Heart left ventricle (tissue), 16 donors: ENCODE results near the gene PPP1R9A. TPM values are rescaled to one million over a fixed set of nuclear protein-coding genes. Genes with fewer than 3 reads are reported as not detected.
A peak's percentile ranks its signal among the peaks of the same experiment; 100 is the strongest.

Experiments used
- ATAC-seq, 4 donors: fragments of 200-7000 bp; cut with Tn5 transposase; one replicate each; pipeline ENCODE4 v1.9.1; 2020 to 2022; ENCODE audit warnings: moderate library complexity in 4 of 4, mild to moderate bottlenecking in 3 of 4, moderate number of reproducible peaks in 1 of 4
- DNase-seq, 5 donors: peaks; one replicate each; pipeline ENCODE4 v3.0.0-alpha.2; 2020
- H3K27ac ChIP-seq, 12 donors: fragments of 200-600 bp; sonication (generic) in 4 of 12; one replicate each; pipeline versions ENCODE4 v1.5.0 to v1.8.0; 2016 to 2022; ENCODE audit warnings: mild to moderate bottlenecking in 2 of 12
- H3K27me3 ChIP-seq, 9 donors: fragments of 200-600 bp; sonication (generic) in 2 of 9; one replicate each; pipeline versions ENCODE4 v1.5.1 to v1.8.0; 2016 to 2022; ENCODE audit warnings: mild to moderate bottlenecking in 3 of 9
- H3K36me3 ChIP-seq, 9 donors: fragments of 200-600 bp; sonication (generic) in 2 of 9; one replicate each; pipeline versions ENCODE4 v1.5.0 to v1.8.0; 2018 to 2022; ENCODE audit warnings: mild to moderate bottlenecking in 2 of 9
- H3K4me1 ChIP-seq, 12 donors: fragments of 200-600 bp; sonication (generic) in 4 of 12; one replicate each; pipeline versions ENCODE4 v1.5.0 to v1.8.0; 2016 to 2022; ENCODE audit warnings: mild to moderate bottlenecking in 3 of 12
- H3K4me3 ChIP-seq, 12 donors: fragments of 200-600 bp; sonication (generic) in 4 of 12; one replicate each; pipeline versions ENCODE4 v1.5.0 to v1.8.0; 2017 to 2022; ENCODE audit warnings: mild to moderate bottlenecking in 9 of 12, moderate library complexity in 4 of 12
- H3K9me3 ChIP-seq, 12 donors: fragments of 200-600 bp; sonication (generic) in 4 of 12; one replicate each; pipeline versions ENCODE4 v1.5.0 to v1.8.0; 2016 to 2022; ENCODE audit warnings: mild to moderate bottlenecking in 1 of 12
- CTCF ChIP-seq, 12 donors: fragments of 200-600 bp; sonication (generic) in 4 of 12; IDR thresholded peaks; one replicate each; pipeline versions ENCODE4 v1.5.0 to v1.8.0; 2018 to 2022; ENCODE audit warnings: antibody characterized with exemption in 12 of 12, mild to moderate bottlenecking in 5 of 12
- POLR2A ChIP-seq, 2 donors: fragments of 450-650 bp; IDR thresholded peaks; one replicate each; pipeline ENCODE4 v1.6.1; 2017; ENCODE audit warnings: antibody characterized with exemption in 2 of 2, mild to moderate bottlenecking in 2 of 2, moderate library complexity in 2 of 2
- WGBS, 4 donors: extraction: QIAGEN DNeasy Blood & Tissue Kit in 2 of 4; methylation state at CpG; one replicate each; pipeline versions ENCODE4 v1.1.5 to v1.1.7; 2013 to 2018; 5-methylcytosine and 5-hydroxymethylcytosine counted together
- intact Hi-C, 10 donors: fragments of 100-400 bp; cut with DNase I; formaldehyde crosslinking; loops; one replicate each; pipeline versions ENCODE4 v1.11.1 to v1.14.2; 2022
- polyA plus RNA-seq, 2 donors: library from polyadenylated mRNA; stranded (reverse); fragments of 200-250 nt; gene quantifications; one replicate each; pipeline ENCODE4 v1.2.3, GENCODE V29; 2013
- total RNA-seq, 9 donors: library from RNA; depleted of rRNA in 2 of 9; stranded (reverse); fragments of >200 nt in 2 of 9; fragmentation: NEBNext Ultra II Directional in 3 of 9; extraction: Animal tissue kit (Norgen Biotek cat#: 25700) in 3 of 9; gene quantifications; one replicate each; pipeline versions ENCODE4 v1.1.0 to v1.2.4, GENCODE V29; 2016 to 2023
- donor health status: ischemic (EF 13 %, LVEDD 7.1; RV severe dilation, severe dysfunction).
- donor health status: healthy with polysubstance abuse.
- donor health status: DM: no; HTN: yes; CAD: no.
- donor health status: DM: no; HTN: no; CAD: no.
- donor health status: ischemic (EF 25% LVEDD 6.9; RV normal size, moderate dysfunction).
- donor health status: ischemic (EF 25% LVEDD 5.7; RV mildly dilated, moderate dysfunction).
- donor health status: healthy.
- donor health status: DM: yes; HTN: yes; CAD: no.
- donor health status: ischemic (EF 35%, LVEDD 5.7; RV mildly dilated, moderate dysfunction).
- donor health status: nonischemic (EF 11% LVEDD 7.7; RV severe dilation, severe dysfunction).
- donor health status: DM: yes; HTN: yes; CAD: no.
- donor health status: PGD.
- donor health status: ischemic (EF 29% LVEDD 5.4; RV normal size, mild dysfunction).
- donor health status: nonischemic (EF 23%, LVEDD 6.1; RV moderate dilation, normal function).

PPP1R9A gene
- total and polyA plus RNA-seq, 11 donors = 3.6 to 42.8 (median 30.0) TPM

- no peak for DNase-seq
- no peak for ATAC-seq
- intact Hi-C loops = loop anchor here in 1 of 10 donors (10.0 kb wide), 1 partner anchor 213 kb away; no protein-coding TSS in a partner anchor
- H3K4me1 ChIP-seq = no peaks in the 10 kb centered on the region
- no peak for TF ChIP-seq CTCF (IDR thresholded peaks at IDR 0.05)
- TF ChIP-seq POLR2A (IDR thresholded peaks at IDR 0.05) = no peak
- H3K27ac ChIP-seq = no peak overlapping the region
- H3K27me3 ChIP-seq = no peaks in the 10 kb centered on the region
- H3K9me3 ChIP-seq = no peaks in the 10 kb centered on the region
- no peaks in the 10 kb centered on the region for H3K36me3 ChIP-seq
- H3K4me3 ChIP-seq = no peak overlapping the region
Measured at GRCh38 chr7:95261895-95262415, 354.6 kb downstream of the PPP1R9A start.

DNA sequence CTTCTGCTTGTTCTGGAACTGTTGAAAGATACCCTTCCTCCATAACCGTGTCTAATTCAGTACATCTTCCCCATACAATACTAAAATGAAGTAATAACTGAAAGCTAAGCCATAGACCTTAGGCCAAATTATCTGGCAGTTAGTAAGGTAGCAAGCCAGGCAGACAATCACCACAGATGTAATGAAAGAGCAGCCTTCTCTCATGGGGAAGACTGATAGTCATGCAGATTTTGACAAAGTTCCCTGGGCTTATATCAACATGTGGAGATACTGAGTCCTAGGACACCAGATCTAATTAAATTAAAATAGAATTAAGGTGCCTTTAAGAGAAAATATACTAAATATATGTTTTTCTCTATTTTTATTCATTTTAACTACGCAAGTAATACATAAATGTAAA is 355.5 kb downstream of the PPP1R9A start:
- ATAC-seq = no peak
- Histone ChIP-seq H3K27me3 (no peaks in the 10 kb centered on the region), H3K4me1 (no peaks in the 10 kb centered on the region), H3K9me3 (no peaks in the 10 kb centered on the region), H3K27ac (no peak overlapping the region), H3K4me3 (no peak overlapping the region), H3K36me3 (no peaks in the 10 kb centered on the region)
- WGBS, 4 donors = 86 to 96% (median 93%) methylated on average over 2 of the region's 2 CpGs
- intact Hi-C loops = loop anchor here in 1 of 10 donors (10.0 kb wide), 1 partner anchor 212 kb away; no protein-coding TSS in a partner anchor
- DNase-seq = no peak
- TF ChIP-seq CTCF (IDR thresholded peaks at IDR 0.05) = no peak
- TF ChIP-seq POLR2A (IDR thresholded peaks at IDR 0.05) = no peak

DNA sequence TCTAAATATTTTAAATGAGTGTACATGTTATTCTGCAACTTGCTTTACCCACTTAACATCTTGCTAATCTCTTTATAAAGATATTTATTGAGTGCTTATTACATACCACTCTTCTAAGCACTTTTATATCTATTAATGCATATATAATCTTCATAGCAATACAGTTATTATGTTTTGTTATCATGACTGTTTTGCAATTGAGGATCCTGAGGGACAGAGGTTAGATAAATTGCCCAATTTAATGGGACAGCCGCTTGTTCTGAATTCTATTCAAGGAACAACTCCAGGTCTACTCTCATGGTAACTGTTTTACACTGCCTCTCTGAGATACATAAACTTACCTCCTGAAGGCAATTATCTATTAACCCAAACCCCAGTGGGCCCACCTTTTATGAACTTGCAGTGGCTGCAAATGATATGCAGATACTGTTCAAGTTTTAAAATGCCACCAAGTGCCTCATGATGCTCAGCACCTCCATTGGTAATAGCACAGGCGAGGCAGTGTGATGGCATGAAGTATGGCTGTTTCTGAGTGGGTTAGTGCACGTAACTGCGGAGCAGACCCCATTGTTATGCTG is 356.5 kb downstream of the PPP1R9A start:
- 61 to 86% (median 72%) methylated on average over 4 of the region's 4 CpGs for WGBS, 4 donors
- H3K27ac ChIP-seq = no peak overlapping the region
- H3K9me3 ChIP-seq = no peaks in the 10 kb centered on the region
- no peak for ATAC-seq
- TF ChIP-seq CTCF (IDR thresholded peaks at IDR 0.05) = no peak
- TF ChIP-seq POLR2A (IDR thresholded peaks at IDR 0.05) = no peak
- DNase-seq = no peak
- H3K36me3 ChIP-seq = peaks cover 0 to 5% (median 0%) of the 10 kb centered on the region in 9 donors
- intact Hi-C loops = loop anchor here in 1 of 10 donors (10.0 kb wide), 1 partner anchor 211 kb away; no protein-coding TSS in a partner anchor
- H3K27me3 ChIP-seq = no peaks in the 10 kb centered on the region
- no peaks in the 10 kb centered on the region for H3K4me1 ChIP-seq
- H3K4me3 ChIP-seq = no peak overlapping the region

DNA sequence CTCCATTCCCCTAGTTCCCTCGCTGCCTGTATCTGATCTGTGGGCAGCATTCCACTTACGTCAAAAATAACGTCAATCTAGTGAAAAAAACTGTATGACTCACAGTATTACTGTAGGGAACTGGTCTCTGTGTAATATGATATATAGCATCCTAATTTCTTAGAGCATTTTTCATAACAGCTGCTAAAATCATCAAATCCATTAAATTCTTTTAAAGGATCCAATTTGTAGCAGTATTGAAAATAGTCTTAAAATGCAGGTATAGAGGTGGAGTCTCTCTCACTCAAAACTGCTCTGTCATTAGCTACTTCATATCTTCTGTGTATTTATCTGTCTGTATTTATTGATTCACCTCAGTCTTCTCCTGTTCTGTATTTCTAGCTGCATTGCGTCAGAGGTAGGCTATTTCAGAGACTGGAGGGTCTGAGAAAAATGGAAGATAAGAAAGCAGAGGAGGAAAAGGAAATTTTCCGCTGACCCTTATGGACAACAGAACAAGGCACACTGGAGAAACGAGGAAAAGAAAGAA is 357.0 kb downstream of the PPP1R9A start:
- no peak for TF ChIP-seq POLR2A (IDR thresholded peaks at IDR 0.05)
- no peak for TF ChIP-seq CTCF (IDR thresholded peaks at IDR 0.05)
- intact Hi-C loops = loop anchor here in 1 of 10 donors (10.0 kb wide), 1 partner anchor 210 kb away; no protein-coding TSS in a partner anchor
- 54 to 63% (median 59%) methylated on average over 6 of the region's 6 CpGs for WGBS, 4 donors

More for the DNA sequence above, 357.0 kb downstream of the PPP1R9A start:
- Histone ChIP-seq H3K4me1 (no peaks in the 10 kb centered on the region), H3K27me3 (no peaks in the 10 kb centered on the region), H3K4me3 (no peak overlapping the region), H3K27ac (no peak overlapping the region), H3K36me3 (peaks cover 0 to 9% (median 0%) of the 10 kb centered on the region in 9 donors), H3K9me3 (no peaks in the 10 kb centered on the region)
- no peak for DNase-seq
- peak in 2 of 4 donors; percentile 13 to 76 for ATAC-seq
